Fibroblast of pulmonary artery (primary cell): ENCODE measurements around the gene SBNO2.
"Not testable (repeated sequence)": the region's sequence is repeated elsewhere in the genome, so short reads cannot be mapped to it uniquely, and the experiment has no call there.

Experiments
- DNase-seq: peaks from one replicate; pipeline ENCODE4 v3.0.0-alpha.2; 2010; ENCODE audit warnings: low read depth
- H3K4me3 ChIP-seq: replicated peaks from 2 replicates; pipeline ENCODE4 v1.5.1; 2011; ENCODE audit warnings: low read depth, mild to moderate bottlenecking, control low read depth, low read length, moderate library complexity
- CTCF ChIP-seq: IDR thresholded peaks from 2 replicates; pipeline ENCODE4 v1.5.1; 2011; ENCODE audit warnings: mild to moderate bottlenecking, control low read depth, low read length, inconsistent platforms; ENCODE audit errors: missing control alignments

Gene SBNO2

GRCh38 chr19:1130771-1131717, 43.0 kb downstream of the SBNO2 start:
- peak overlapping the region; percentile 90 for H3K4me3 ChIP-seq
- DNase-seq: no peak
- TF ChIP-seq CTCF: no peak

GRCh38 chr19:1129535-1129934, 44.5 kb downstream of the SBNO2 start:
- peak overlapping the region; percentile 90 for H3K4me3 ChIP-seq
- no peak for DNase-seq
- no peak for TF ChIP-seq CTCF

GRCh38 chr19:1129084-1129483, 45.0 kb downstream of the SBNO2 start:
- not testable (repeated sequence) for DNase-seq
- H3K4me3 ChIP-seq: peak overlapping the region; percentile 90

- H3K4me3 ChIP-seq: no peak overlapping the region
- DNase-seq: no peak
- TF ChIP-seq CTCF: no peak
Observed at GRCh38 chr19:1128106-1128505, 46.0 kb downstream of the SBNO2 start.

GRCh38 chr19:1126984-1127760, 46.9 kb downstream of the SBNO2 start:
- DNase-seq: no peak
- no peak overlapping the region for H3K4me3 ChIP-seq
- TF ChIP-seq CTCF: no peak

GRCh38 chr19:1125601-1126467, 48.2 kb downstream of the SBNO2 start:
- H3K4me3 ChIP-seq: no peak overlapping the region
- TF ChIP-seq CTCF: no peak
- DNase-seq: no peak
